Measurements from ENCODE around the gene MAP2K6. TPM values are rescaled to one million over a fixed set of nuclear protein-coding genes. Genes with fewer than 3 reads are reported as not detected.

The MAP2K6 gene
- total and polyA plus RNA-seq, 11 donors: 0.61 to 5.1 (median 1.4) TPM

GRCh38 chr17:69480245-69480644, 65.7 kb downstream of the MAP2K6 start:
- intact Hi-C loops (cut with DNase I): loop anchor here in 1 of 10 donors (10.0 kb wide), 1 partner anchor 65 kb away; the partner anchor contains the start of gene MAP2K6
- Histone ChIP-seq H3K9me3 (no peaks in the 10 kb centered on the region), H3K27me3 (no peaks in the 10 kb centered on the region), H3K36me3 (no peaks in the 10 kb centered on the region), H3K27ac (no peak overlapping the region), H3K4me3 (no peak overlapping the region), H3K4me1 (peaks cover 0 to 16% (median under 1%) of the 10 kb centered on the region in 12 donors)
- peak in 1 of 4 donors; percentile 42 for ATAC-seq
- 82 to 89% (median 85%) methylated on average over 4 of the region's 4 CpGs for WGBS, 4 donors
- TF ChIP-seq CTCF (IDR thresholded peaks at IDR 0.05): no peak
- DNase-seq: no peak

GRCh38 chr17:69485251-69485661, 70.8 kb downstream of the MAP2K6 start:
- Histone ChIP-seq H3K4me3 (peak overlapping the region in 8 of 12 donors; percentile 2 to 42 (median 19)), H3K4me1 (peaks cover 0 to 28% (median 13%) of the 10 kb centered on the region in 12 donors), H3K9me3 (no peaks in the 10 kb centered on the region), H3K27me3 (no peaks in the 10 kb centered on the region), H3K36me3 (no peaks in the 10 kb centered on the region), H3K27ac (peak overlapping the region in 11 of 12 donors; percentile 6 to 83 (median 45))
- DNase-seq: no peak
- peak; percentile 82 to 90 (median 88) for ATAC-seq
- 45 to 63% (median 50%) methylated on average over 3 of the region's 3 CpGs for WGBS, 4 donors
- TF ChIP-seq POLR2A (IDR thresholded peaks at IDR 0.05): no peak
- TF ChIP-seq CTCF (IDR thresholded peaks at IDR 0.05): no peak
- intact Hi-C loops (cut with DNase I): loop anchor here in 2 of 10 donors (5.0 to 10.0 kb wide), 2 partner anchors 38 to 70 kb away; partner anchors contain the start of gene MAP2K6 (in 1 of the 2)

- intact Hi-C loops (cut with DNase I): loop anchor here in 2 of 10 donors (5.0 to 10.0 kb wide), 2 partner anchors 39 to 71 kb away; partner anchors contain the start of gene MAP2K6 (in 1 of the 2)
- peak overlapping the region; percentile 6 to 83 (median 42) for H3K27ac ChIP-seq
- TF ChIP-seq CTCF (IDR thresholded peaks at IDR 0.05) (peak in 1 of 12 donors; percentile 10), POLR2A (IDR thresholded peaks at IDR 0.05) (no peak)
Measured at GRCh38 chr17:69485901-69486643, 71.6 kb downstream of the MAP2K6 start.

More at GRCh38 chr17:69485901-69486643, 71.6 kb downstream of the MAP2K6 start:
- WGBS, 4 donors: 8 to 27% (median 17%) methylated on average over 3 of the region's 3 CpGs
- Histone ChIP-seq H3K4me1 (peaks cover 0 to 26% (median 13%) of the 10 kb centered on the region in 12 donors), H3K9me3 (no peaks in the 10 kb centered on the region), H3K27me3 (no peaks in the 10 kb centered on the region), H3K36me3 (no peaks in the 10 kb centered on the region), H3K4me3 (peak overlapping the region in 1 of 12 donors; percentile 24)
- ATAC-seq (peak in 3 of 4 donors; percentile 36 to 48 (median 44)), DNase-seq (no peak)

Measured in heart left ventricle (tissue), 16 donors.